HG02970 (cell line): ENCODE data around the gene CPO.

Experiments used
- ATAC-seq: cut with Tn5 transposase; IDR thresholded peaks from one replicate; pipeline ENCODE4 v1.9.1; 2021; ENCODE audit warnings: mild to moderate bottlenecking, moderate library complexity, moderate number of reproducible peaks; ENCODE audit not compliant: unreplicated experiment, low FRiP score

Gene CPO

GRCh38 chr2:207008105-207008990, 69.0 kb downstream of the CPO start:
- no peak for ATAC-seq

- ATAC-seq: no peak
Measured at GRCh38 chr2:207012461-207012860, 73.1 kb downstream of the CPO start.

DNA sequence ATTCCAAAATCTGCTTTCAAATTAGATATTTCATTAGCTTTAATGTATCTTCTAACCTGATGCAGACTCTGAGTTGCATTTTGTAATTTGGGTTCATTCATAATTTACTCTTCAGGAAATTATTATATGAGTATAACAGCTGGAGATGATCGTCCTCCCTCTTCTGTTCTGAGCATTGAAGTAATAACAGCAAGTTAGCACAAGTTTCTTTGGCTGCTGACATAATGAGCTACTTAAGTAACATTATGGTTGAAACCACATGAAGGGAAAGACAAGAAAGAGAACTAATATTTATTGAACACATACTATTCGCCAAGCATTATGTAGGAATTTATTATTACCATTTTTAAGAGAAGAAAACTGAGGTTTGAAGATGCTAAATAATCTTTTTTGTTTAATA, 75.1 kb downstream of the CPO start:
- ATAC-seq: no peak

GRCh38 chr2:207015901-207016300, 76.6 kb downstream of the CPO start:
- no peak for ATAC-seq
